HCT116 (cell line): Measurements from ENCODE around the gene NARS2. TPM values are rescaled to one million over a fixed set of nuclear protein-coding genes. Genes with fewer than 3 reads are reported as not detected.

Source experiments
- ATAC-seq: fragments of 200-7000 bp; cut with Tn5 transposase; 2 replicates; pipeline ENCODE4 v1.9.1; 2020; ENCODE audit warnings: mild to moderate bottlenecking, moderate library complexity
- BruUV-seq: library from RNA; stranded (reverse); fragments of 400-500 nt; replicated peaks from 2 replicates; lab custom pipeline; 2021; lab: Mats Ljungman, UMichigan
- CTCF ChIA-PET: fragments of 300-600 bp; sonication (Branson Sonifier 250); formaldehyde crosslinking; loops from one replicate; lab custom pipeline; 2021; ENCODE audit warnings: antibody characterized with exemption; lab: Charles Lee
- POLR2A ChIA-PET: fragments of 300-600, 350-600 bp; sonication (Branson Sonifier 250); formaldehyde crosslinking; loops from one replicate; lab custom pipeline; 2021; ENCODE audit warnings: antibody characterized with exemption; lab: Charles Lee
- RAD21 ChIA-PET, 2 experiments: fragments of 300-600 bp; sonication (Branson Sonifier 250); formaldehyde crosslinking; loops; one replicate each; lab custom pipeline; 2023; ENCODE audit warnings: low total read pairs in 2 of 2; ENCODE audit not compliant: uncharacterized antibody in 2 of 2, unreplicated experiment in 2 of 2, low non-redundant PET in 1 of 2; lab: Charles Lee
- DNase-seq: peaks from one replicate; pipeline ENCODE4 v3.0.0-alpha.2; 2010; ENCODE audit warnings: low read depth, low spot score
- H2AFZ ChIP-seq: fragments of 200-600 bp; shearing (Covaris generic), sonication (generic); 2 replicates; pipeline ENCODE4 v1.6.1; 2017; ENCODE audit warnings: low read depth, mixed run types, mixed read lengths, antibody characterized with exemption, low read length; ENCODE audit not compliant: poor library complexity, severe bottlenecking
- H3K27ac ChIP-seq: 2 replicates; pipeline ENCODE4 v1.5.1; 2012; ENCODE audit warnings: low read depth, low read length
- H3K27me3 ChIP-seq: fragments of 200-600 bp; sonication (generic); 2 replicates; pipeline ENCODE4 v1.6.1; 2016; ENCODE audit warnings: mixed run types, low read length, mixed read lengths; ENCODE audit not compliant: insufficient read depth
- H3K36me3 ChIP-seq, 2 experiments: fragments of 200-500 bp in 1 of 2; fragments of 200-600 bp in 1 of 2; sonication (Bioruptor generic) in 1 of 2; sonication (generic) in 1 of 2; 2 replicates each; pipeline versions ENCODE4 v1.5.1 to v1.6.1; 2014 to 2016; ENCODE audit warnings: low read length in 2 of 2, inconsistent platforms in 1 of 2, mixed read lengths in 1 of 2, mixed run types in 1 of 2; ENCODE audit not compliant: insufficient read depth in 2 of 2, control insufficient read depth in 1 of 2
- H3K4me1 ChIP-seq, 2 experiments: fragments of 200-600 bp in 1 of 2; sonication (generic) in 1 of 2; 2 replicates each; pipeline versions ENCODE4 v1.5.1 to v1.6.1; 2012 to 2017; ENCODE audit warnings: low read length in 2 of 2, inconsistent platforms in 1 of 2, mild to moderate bottlenecking in 1 of 2, mixed read lengths in 1 of 2, mixed run types in 1 of 2, moderate library complexity in 1 of 2; ENCODE audit not compliant: insufficient read depth in 2 of 2, control insufficient read depth in 1 of 2
- H3K4me2 ChIP-seq: fragments of 200-600 bp; sonication (generic); 2 replicates; pipeline ENCODE4 v1.6.1; 2017; ENCODE audit warnings: mixed run types, low read length, mixed read lengths
- H3K4me3 ChIP-seq, 2 experiments: fragments of 200-600 bp in 1 of 2; sonication (generic) in 1 of 2; replicated peaks in 1 of 2; 2 replicates each; pipeline ENCODE4 v1.5.1; 2011 to 2016; ENCODE audit warnings: low read length in 2 of 2, control low read depth in 1 of 2, low read depth in 1 of 2, mild to moderate bottlenecking in 1 of 2, mixed read lengths in 1 of 2, mixed run types in 1 of 2
- H3K79me2 ChIP-seq: fragments of 200-600 bp; sonication (generic); 2 replicates; pipeline ENCODE4 v1.6.1; 2017; ENCODE audit warnings: mild to moderate bottlenecking, mixed run types, low read length, moderate library complexity, mixed read lengths; ENCODE audit not compliant: insufficient read depth
- H3K9ac ChIP-seq: fragments of 200-600 bp; sonication (generic); 2 replicates; pipeline ENCODE4 v1.6.1; 2016; ENCODE audit warnings: low read length, mixed read lengths
- H3K9me2 ChIP-seq: fragments of 200-600 bp; sonication (generic), shearing (Covaris generic); 2 replicates; pipeline ENCODE4 v1.6.1; 2017; ENCODE audit warnings: mixed run types, mild to moderate bottlenecking, moderate library complexity; ENCODE audit not compliant: insufficient read depth
- H3K9me3 ChIP-seq, 2 experiments: fragments of 200-500 bp in 1 of 2; fragments of 200-600 bp in 1 of 2; sonication (Bioruptor generic) in 1 of 2; sonication (generic) in 1 of 2; 2 replicates each; pipeline ENCODE4 v1.6.1; 2014 to 2017; ENCODE audit warnings: low read length in 2 of 2, mixed read lengths in 2 of 2, inconsistent platforms in 1 of 2, low read depth in 1 of 2, mild to moderate bottlenecking in 1 of 2, mixed run types in 1 of 2, moderate library complexity in 1 of 2; ENCODE audit not compliant: control insufficient read depth in 1 of 2, insufficient read depth in 1 of 2
- H4K20me1 ChIP-seq: fragments of 200-600 bp; sonication (generic), shearing (Covaris generic); 2 replicates; pipeline ENCODE4 v1.6.1; 2017; ENCODE audit warnings: mixed run types, mild to moderate bottlenecking, moderate library complexity; ENCODE audit not compliant: insufficient read depth
- CBX3 ChIP-seq: IDR thresholded peaks from 2 replicates; pipeline ENCODE4 v1.6.1; 2012; ENCODE audit warnings: low read depth
- ELF1 ChIP-seq: IDR thresholded peaks from 2 replicates; pipeline ENCODE4 v1.6.1; 2012; ENCODE audit warnings: low read depth, borderline replicate concordance
- REST ChIP-seq: IDR thresholded peaks from 2 replicates; pipeline ENCODE4 v1.6.1; 2012; ENCODE audit warnings: low read depth
- SIN3A ChIP-seq: IDR thresholded peaks from 2 replicates; pipeline ENCODE4 v1.6.1; 2012; ENCODE audit warnings: low read depth
- SP1 ChIP-seq: IDR thresholded peaks from 2 replicates; pipeline ENCODE4 v1.6.1; 2012; ENCODE audit warnings: low read depth
- intact Hi-C: fragments of 100-400 bp; cut with micrococcal nuclease; formaldehyde crosslinking; loops from 2 replicates; pipeline ENCODE4 v1.10.0; 2022
- total RNA-seq: library from RNA; stranded (reverse); gene quantifications from one replicate; pipeline ENCODE4 v1.2.1, GENCODE V29; 2021; ENCODE audit not compliant: unreplicated experiment
- TF ChIP-seq, protein P1 (sequence below), 3 experiments: fragments of 200-600 bp in 1 of 3; sonication (generic) in 1 of 3; IDR thresholded peaks in 2 of 3; conservative IDR thresholded peaks in 1 of 3; 2 replicates each; pipeline ENCODE4 v1.5.1; 2012 to 2017; ENCODE audit warnings: low read depth in 2 of 3, low read length in 2 of 3, antibody characterized with exemption in 1 of 3, borderline replicate concordance in 1 of 3, control low read depth in 1 of 3, mild to moderate bottlenecking in 1 of 3, mixed read lengths in 1 of 3, mixed run types in 1 of 3, moderate library complexity in 1 of 3; ENCODE audit not compliant: insufficient read depth in 1 of 3

NARS2 gene
- total RNA-seq, 1 experiment from 2014 or later: 26.0 TPM

DNA sequence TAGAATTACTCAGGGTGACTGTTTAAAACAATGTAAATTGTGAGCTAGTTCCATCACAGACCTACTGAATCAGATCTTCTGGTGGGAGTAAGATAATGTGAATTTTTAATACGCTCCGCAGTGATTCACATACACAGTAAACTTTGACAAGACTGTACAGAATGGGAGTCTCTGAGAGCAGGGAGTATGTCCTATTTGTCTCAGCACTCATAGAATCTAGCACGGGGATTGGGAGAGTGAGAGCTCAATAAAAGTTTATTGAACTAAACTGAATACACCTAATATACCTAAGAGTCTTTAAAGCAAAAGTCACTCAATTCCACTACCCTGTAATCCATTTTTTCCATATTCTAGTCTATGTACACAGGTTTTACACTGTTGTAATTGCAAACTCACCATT, 145.9 kb downstream of the NARS2 start:
- H3K9me3 ChIP-seq: no peaks in the 10 kb centered on the region
- no peaks in the 10 kb centered on the region for H3K79me2 ChIP-seq
- RAD21 ChIA-PET: no interaction called here
- CTCF ChIA-PET: no interaction called here
- H4K20me1 ChIP-seq: no peaks in the 10 kb centered on the region
- intact Hi-C loops: no loop called here
- POLR2A ChIA-PET: no interaction called here
- BruUV-seq: no TSS peak
- TF ChIP-seq SIN3A (no peak), ELF1 (no peak), CBX3 (no peak), SP1 (no peak), REST (no peak)
- TF ChIP-seq, protein P1, sequence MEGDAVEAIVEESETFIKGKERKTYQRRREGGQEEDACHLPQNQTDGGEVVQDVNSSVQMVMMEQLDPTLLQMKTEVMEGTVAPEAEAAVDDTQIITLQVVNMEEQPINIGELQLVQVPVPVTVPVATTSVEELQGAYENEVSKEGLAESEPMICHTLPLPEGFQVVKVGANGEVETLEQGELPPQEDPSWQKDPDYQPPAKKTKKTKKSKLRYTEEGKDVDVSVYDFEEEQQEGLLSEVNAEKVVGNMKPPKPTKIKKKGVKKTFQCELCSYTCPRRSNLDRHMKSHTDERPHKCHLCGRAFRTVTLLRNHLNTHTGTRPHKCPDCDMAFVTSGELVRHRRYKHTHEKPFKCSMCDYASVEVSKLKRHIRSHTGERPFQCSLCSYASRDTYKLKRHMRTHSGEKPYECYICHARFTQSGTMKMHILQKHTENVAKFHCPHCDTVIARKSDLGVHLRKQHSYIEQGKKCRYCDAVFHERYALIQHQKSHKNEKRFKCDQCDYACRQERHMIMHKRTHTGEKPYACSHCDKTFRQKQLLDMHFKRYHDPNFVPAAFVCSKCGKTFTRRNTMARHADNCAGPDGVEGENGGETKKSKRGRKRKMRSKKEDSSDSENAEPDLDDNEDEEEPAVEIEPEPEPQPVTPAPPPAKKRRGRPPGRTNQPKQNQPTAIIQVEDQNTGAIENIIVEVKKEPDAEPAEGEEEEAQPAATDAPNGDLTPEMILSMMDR (IDR thresholded peaks at IDR 0.05 in 2 of 3, conservative IDR thresholded peaks at IDR 0.05 in 1 of 3; ENCODE audit: borderline replicate concordance in 1 of 3, insufficient read depth in 1 of 3, low read depth in 2 of 3, low read length in 2 of 3): no peak
- TF ChIP-seq, all 23 proteins: peak for 0
- no peaks in the 10 kb centered on the region for H3K27me3 ChIP-seq
- no peak overlapping the region for H3K4me2 ChIP-seq
- H3K27ac ChIP-seq: no peak overlapping the region
- ATAC-seq (no peak), DNase-seq (no peak)
- H3K4me1 ChIP-seq: no peaks in the 10 kb centered on the region
- no peaks in the 10 kb centered on the region for H3K9me2 ChIP-seq
- H3K4me3 ChIP-seq: no peak overlapping the region
- no peaks in the 10 kb centered on the region for H3K36me3 ChIP-seq
- H3K9ac ChIP-seq: no peak overlapping the region
- no peak overlapping the region for H2AFZ ChIP-seq
